Omental fat pad (tissue), 4 donors: Measurements from ENCODE around the gene KEL. TPM values are rescaled to one million over a fixed set of nuclear protein-coding genes. Genes with fewer than 3 reads are reported as not detected.

Experiments
- ATAC-seq: fragments of 150-250 bp; one replicate; pipeline ENCODE4 v1.9.1; 2016; ENCODE audit warnings: mild to moderate bottlenecking, moderate library complexity; ENCODE audit not compliant: low FRiP score
- DNase-seq: peaks from one replicate; pipeline ENCODE4 v3.0.0-alpha.2; 2019; ENCODE audit warnings: low spot score
- total RNA-seq, 4 donors: library from RNA; depleted of rRNA; stranded (reverse); fragments of >200 nt; gene quantifications; one replicate each; pipeline ENCODE4 v1.1.0, GENCODE V29; 2016
- TF ChIP-seq, protein P1 (sequence below), 3 donors: fragments of 450-650 bp; IDR thresholded peaks; one replicate each; pipeline ENCODE4 v1.5.1; 2016 to 2017; ENCODE audit warnings: antibody characterized with exemption in 3 of 3, mild to moderate bottlenecking in 3 of 3, moderate library complexity in 2 of 3

The KEL gene
- total RNA-seq, 4 donors from 2014 or later, result 0.28 to 0.96 TPM; not detected in 2

DNA sequence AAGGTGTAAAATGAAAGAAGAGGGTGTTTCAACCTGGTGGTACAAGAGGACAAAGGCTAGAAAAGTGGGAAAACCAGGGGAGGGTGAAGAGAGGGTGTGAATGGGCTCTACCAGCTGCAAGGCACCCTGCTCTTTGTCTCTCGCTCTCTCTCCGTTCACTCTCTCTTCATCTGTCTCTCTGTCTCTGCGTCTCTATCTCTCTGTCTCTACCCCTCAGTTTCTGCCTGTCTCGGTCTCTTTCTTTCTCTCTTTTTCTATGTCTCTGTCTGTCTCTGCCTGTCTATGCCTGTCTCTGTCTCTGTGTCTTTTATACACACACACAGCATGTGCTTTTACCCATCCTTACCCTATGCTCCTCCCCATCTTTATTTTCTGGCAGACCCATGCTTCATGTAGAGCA is 23.6 kb downstream of the KEL start:
- no peak for DNase-seq
- TF ChIP-seq, protein P1, sequence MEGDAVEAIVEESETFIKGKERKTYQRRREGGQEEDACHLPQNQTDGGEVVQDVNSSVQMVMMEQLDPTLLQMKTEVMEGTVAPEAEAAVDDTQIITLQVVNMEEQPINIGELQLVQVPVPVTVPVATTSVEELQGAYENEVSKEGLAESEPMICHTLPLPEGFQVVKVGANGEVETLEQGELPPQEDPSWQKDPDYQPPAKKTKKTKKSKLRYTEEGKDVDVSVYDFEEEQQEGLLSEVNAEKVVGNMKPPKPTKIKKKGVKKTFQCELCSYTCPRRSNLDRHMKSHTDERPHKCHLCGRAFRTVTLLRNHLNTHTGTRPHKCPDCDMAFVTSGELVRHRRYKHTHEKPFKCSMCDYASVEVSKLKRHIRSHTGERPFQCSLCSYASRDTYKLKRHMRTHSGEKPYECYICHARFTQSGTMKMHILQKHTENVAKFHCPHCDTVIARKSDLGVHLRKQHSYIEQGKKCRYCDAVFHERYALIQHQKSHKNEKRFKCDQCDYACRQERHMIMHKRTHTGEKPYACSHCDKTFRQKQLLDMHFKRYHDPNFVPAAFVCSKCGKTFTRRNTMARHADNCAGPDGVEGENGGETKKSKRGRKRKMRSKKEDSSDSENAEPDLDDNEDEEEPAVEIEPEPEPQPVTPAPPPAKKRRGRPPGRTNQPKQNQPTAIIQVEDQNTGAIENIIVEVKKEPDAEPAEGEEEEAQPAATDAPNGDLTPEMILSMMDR (IDR thresholded peaks at IDR 0.05), result no peak
- ATAC-seq, result no peak

DNA sequence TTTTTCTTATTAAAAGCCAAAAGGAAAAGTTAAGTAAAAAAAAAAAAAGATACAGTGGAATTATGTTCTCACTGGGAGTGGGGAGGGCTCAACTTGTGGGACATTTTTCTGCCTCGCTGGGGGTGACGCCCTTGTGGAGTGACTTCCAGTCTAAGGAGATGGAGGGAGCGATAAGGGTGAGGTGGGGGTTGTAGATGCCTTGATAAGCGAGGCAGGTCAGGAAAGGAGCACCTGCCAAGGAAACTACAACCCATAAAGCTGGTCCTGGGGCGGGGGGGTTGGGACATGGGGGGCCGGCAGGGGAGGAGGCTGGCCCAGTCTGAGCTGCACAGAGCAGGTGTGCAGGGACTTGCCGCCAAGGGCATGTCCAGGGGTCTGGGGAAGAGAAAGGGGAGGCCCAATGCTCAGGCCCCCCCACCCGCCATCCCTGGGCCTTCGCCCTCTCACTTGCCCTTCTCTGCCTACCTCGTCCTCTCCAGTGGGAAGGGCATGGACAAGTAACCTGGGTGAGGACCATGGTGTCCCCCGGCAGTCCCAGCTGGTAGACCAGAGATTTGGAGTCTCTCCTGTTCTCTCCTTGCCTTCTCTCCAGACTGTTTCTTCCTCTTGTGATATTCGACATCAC is 26.1 kb downstream of the KEL start:
- DNase-seq (no peak), ATAC-seq (no peak)
- TF ChIP-seq, protein P1 (IDR thresholded peaks at IDR 0.05), result no peak

DNA sequence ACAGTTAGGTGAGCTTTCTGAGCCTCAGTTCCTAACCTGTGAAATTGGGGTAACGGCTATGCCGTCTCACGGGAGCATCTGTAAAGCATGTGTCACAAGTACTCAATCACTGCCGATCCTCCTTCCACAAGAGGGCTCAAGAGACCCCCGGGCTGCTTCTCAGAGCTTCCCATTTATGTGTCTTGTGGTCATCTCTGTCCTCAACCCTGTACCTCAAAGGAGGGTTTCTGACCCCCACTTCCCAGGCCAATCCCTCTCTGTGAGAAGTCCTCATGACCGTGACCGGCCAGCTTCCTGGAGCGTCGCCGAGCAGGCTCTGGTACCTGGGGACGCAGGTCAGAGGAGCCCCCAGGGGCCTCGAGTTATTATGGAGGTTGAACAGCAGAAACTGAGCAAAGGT is 28.1 kb downstream of the KEL start:
- DNase-seq (no peak), ATAC-seq (no peak)
- TF ChIP-seq, protein P1 (IDR thresholded peaks at IDR 0.05), result no peak

DNA sequence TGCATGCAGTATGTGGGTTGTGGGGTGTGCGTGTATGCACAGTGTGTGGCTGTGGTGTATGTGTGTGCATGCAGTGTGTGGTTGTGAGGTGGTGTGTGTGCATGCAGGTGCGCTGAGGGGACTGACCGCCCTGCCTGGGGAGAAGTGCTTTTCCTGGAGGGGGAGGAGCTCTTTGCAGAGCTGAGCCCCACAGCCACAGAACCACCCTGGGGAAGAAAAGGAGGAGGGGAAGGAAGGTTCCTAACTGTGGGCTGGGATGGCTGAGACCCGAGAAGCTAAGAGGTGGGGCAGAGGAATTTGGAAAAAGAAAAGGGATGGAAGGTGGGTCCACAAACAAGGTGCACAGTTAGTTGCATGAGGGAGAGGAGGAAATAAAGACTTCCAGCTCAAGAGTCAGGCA is 28.5 kb downstream of the KEL start, which contains the start of gene TRPV5:
TRPV5 (minus strand) TSS at position 123 of the 400 bp plus-strand sequence. CDS start 287 bp downstream, outside the sequence.
- TF ChIP-seq, protein P1 (IDR thresholded peaks at IDR 0.05), result no peak
- no peak for DNase-seq
- ATAC-seq, result no peak

DNA sequence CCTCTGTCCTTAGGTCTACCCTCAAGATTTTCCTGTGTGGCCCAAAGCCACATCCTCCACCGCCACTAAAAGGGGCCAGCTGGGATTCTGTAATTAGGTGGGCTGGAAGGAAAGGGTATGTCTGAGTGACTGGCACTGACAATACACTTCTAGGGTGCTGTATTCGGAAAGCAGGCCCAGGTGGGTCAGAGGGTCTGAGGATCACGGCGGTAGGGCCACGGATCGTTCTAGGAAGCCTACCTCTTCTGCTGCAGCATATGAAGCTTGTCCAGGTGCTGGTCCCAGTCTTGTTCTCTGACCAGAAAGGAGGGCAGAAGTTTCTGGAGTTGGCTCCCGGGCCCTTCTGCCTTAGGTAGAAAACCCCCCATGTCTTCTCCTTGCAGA is 29.1 kb downstream of the KEL start:
- no peak for ATAC-seq
- TF ChIP-seq, protein P1 (IDR thresholded peaks at IDR 0.05), result no peak
- DNase-seq, result no peak

DNA sequence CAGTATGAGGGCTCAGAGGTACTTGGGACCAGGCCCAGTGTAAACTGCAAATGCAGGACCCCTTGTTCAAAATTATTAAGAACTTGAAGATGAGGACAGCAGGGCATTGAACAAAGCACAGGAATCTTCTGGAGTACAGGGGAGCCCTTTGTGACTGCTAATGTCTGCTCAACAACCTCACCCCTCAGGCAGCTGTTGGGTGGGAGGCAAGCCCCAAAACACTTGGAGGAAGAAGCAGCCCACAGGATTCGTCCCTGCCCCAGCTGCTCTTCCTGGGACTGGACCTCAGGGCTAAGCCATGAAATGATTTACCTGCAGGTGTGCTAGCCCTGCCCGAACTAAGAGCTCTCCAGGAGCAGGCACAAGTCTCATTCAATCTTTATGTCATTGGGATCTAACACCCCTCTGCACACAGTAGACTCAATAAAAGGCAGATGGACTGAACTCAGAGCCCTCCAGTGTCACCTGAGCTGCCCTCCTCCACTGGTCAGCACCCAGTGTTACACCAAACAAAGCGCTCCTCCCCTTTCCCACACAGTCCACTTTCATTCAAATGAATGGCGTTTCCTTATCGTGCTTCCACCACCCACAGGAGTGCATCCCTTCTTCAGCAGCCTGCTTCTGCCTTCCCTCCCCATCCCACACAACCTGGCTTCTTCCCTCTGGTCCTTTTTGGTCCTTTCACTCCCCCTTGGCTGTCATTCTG is 29.6 kb downstream of the KEL start:
- ATAC-seq, result no peak
- DNase-seq, result no peak
- TF ChIP-seq, protein P1 (IDR thresholded peaks at IDR 0.05), result no peak
